Right lobe of liver (tissue), 6 donors: ENCODE results near the gene ZNF525. TPM values are rescaled to one million over a fixed set of nuclear protein-coding genes. Genes with fewer than 3 reads are reported as not detected.
A peak's percentile ranks its signal among the peaks of the same experiment; 100 is the strongest.
"Not testable (repeated sequence)": the region's sequence is repeated elsewhere in the genome, so short reads cannot be mapped to it uniquely, and the experiment has no call there.

Source experiments
- ATAC-seq, 4 donors: fragments of 200-7000 bp; cut with Tn5 transposase; one replicate each; pipeline ENCODE4 v1.9.1; 2020; ENCODE audit warnings: mild to moderate bottlenecking in 4 of 4, moderate library complexity in 4 of 4
- DNase-seq, 3 donors: peaks; one replicate each; pipeline ENCODE4 v3.0.0-alpha.2; 2020
- H3K27ac ChIP-seq, 3 donors: fragments of 200-600 bp; one replicate each; pipeline ENCODE4 v1.8.0; 2022
- H3K27me3 ChIP-seq, 2 donors: fragments of 200-600 bp; one replicate each; pipeline ENCODE4 v1.8.0; 2022
- H3K36me3 ChIP-seq, 4 donors: fragments of 200-600 bp; sonication (generic) in 1 of 4; one replicate each; pipeline versions ENCODE4 v1.5.1 to v1.8.0; 2017 to 2022; ENCODE audit warnings: control low read depth in 1 of 4
- H3K4me1 ChIP-seq, 4 donors: fragments of 200-600 bp; sonication (generic) in 1 of 4; one replicate each; pipeline versions ENCODE4 v1.5.1 to v1.8.0; 2017 to 2022; ENCODE audit warnings: control low read depth in 1 of 4
- H3K4me3 ChIP-seq, 3 donors: fragments of 200-600 bp; one replicate each; pipeline ENCODE4 v1.8.0; 2022
- H3K9me3 ChIP-seq, 4 donors: fragments of 200-600 bp; sonication (generic) in 1 of 4; one replicate each; pipeline versions ENCODE4 v1.5.1 to v1.8.0; 2017 to 2022; ENCODE audit warnings: control low read depth in 1 of 4
- POLR2A ChIP-seq: fragments of 450-650 bp; IDR thresholded peaks from one replicate; pipeline ENCODE4 v1.6.1; 2017; ENCODE audit warnings: antibody characterized with exemption, mild to moderate bottlenecking
- WGBS: methylation state at CpG from one replicate; pipeline ENCODE4 v1.1.6; 2018; ENCODE audit warnings: low coverage, low lambda C conversion rate; ENCODE audit not compliant: insufficient coverage; ENCODE audit errors: missing lambda C conversion rate; 5-methylcytosine and 5-hydroxymethylcytosine counted together
- intact Hi-C, 2 donors: fragments of 100-400 bp; cut with DNase I; formaldehyde crosslinking; loops; one replicate each; pipeline versions ENCODE4 v1.11.2 to v1.14.1; 2022
- total RNA-seq, 6 experiments: library from RNA; depleted of rRNA in 2 of 6; stranded (reverse); fragments of >200 nt in 2 of 6; fragmentation: NEBNext Ultra II Directional in 3 of 6; extraction: Animal tissue kit (Norgen Biotek cat#: 25700) in 3 of 6; gene quantifications; one replicate each; pipeline versions ENCODE4 v1.1.0 to v1.2.4, GENCODE V29; 2016 to 2023
- TF ChIP-seq, protein P1 (sequence below), 4 donors: fragments of 200-600 bp in 3 of 4; fragments of 450-650 bp in 1 of 4; IDR thresholded peaks; one replicate each; pipeline versions ENCODE4 v1.5.1 to v1.8.0; 2016 to 2022; ENCODE audit warnings: antibody characterized with exemption in 4 of 4, mild to moderate bottlenecking in 2 of 4
- donor health status: DM: no; HTN: yes; CAD: no.
- donor health status: DM: no; HTN: no; CAD: no.
- donor health status: DM: no; HTN: no; CAD: no.
- donor health status: DM: no; HTN: yes; CAD: no.
- donor health status: DM: no; HTN: yes; CAD: no.

Gene ZNF525
- total RNA-seq, 6 experiments from 2014 or later: 1.7 to 3.7 (median 2.2) TPM

DNA sequence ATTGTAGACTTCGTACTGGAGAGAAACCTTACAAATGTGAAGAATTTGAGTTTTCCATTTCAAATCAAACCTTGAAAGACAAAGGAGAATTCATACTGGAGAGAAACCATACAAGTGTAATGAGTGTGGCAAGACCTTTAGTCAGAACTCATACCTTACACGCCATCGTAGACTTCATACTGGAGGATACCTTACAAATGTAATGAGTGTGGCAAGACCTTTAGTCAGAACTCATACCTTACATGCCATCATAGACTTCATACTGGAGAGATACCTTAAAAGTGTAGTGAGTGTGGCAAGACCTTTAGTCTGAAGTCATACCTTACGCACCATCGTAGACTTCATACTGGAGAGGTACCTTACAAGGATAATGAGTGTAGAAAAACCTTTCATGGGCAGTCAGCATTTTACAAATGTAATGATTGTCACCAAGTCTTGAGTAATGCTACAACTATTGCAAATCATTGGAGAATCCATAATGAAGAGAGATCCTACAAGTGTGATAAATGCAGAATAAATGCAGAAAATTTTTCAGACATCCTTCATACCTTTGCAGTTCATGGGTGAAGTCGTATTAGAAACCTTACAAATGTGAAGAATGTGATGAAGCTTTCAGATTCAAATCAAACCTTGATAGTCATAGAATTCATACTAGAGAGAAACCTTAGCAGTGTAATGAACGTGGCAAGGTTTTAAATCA lies 44.1 kb downstream of the ZNF525 start:
- Histone ChIP-seq H3K4me3 (no peak overlapping the region), H3K36me3 (peaks cover 0 to 21% (median 10%) of the 10 kb centered on the region in 4 donors), H3K27ac (no peak overlapping the region), H3K9me3 (peaks cover 0 to 49% (median 22%) of the 10 kb centered on the region in 4 donors), H3K4me1 (no peaks in the 10 kb centered on the region), H3K27me3 (no peaks in the 10 kb centered on the region)
- intact Hi-C loops: no loop called here
- TF ChIP-seq POLR2A: no peak
- TF ChIP-seq, protein P1, sequence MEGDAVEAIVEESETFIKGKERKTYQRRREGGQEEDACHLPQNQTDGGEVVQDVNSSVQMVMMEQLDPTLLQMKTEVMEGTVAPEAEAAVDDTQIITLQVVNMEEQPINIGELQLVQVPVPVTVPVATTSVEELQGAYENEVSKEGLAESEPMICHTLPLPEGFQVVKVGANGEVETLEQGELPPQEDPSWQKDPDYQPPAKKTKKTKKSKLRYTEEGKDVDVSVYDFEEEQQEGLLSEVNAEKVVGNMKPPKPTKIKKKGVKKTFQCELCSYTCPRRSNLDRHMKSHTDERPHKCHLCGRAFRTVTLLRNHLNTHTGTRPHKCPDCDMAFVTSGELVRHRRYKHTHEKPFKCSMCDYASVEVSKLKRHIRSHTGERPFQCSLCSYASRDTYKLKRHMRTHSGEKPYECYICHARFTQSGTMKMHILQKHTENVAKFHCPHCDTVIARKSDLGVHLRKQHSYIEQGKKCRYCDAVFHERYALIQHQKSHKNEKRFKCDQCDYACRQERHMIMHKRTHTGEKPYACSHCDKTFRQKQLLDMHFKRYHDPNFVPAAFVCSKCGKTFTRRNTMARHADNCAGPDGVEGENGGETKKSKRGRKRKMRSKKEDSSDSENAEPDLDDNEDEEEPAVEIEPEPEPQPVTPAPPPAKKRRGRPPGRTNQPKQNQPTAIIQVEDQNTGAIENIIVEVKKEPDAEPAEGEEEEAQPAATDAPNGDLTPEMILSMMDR (IDR thresholded peaks at IDR 0.05): no peak
- DNase-seq (no peak), ATAC-seq (no peak)
- WGBS: 82% methylated on average over 7 of the region's 7 CpGs

DNA sequence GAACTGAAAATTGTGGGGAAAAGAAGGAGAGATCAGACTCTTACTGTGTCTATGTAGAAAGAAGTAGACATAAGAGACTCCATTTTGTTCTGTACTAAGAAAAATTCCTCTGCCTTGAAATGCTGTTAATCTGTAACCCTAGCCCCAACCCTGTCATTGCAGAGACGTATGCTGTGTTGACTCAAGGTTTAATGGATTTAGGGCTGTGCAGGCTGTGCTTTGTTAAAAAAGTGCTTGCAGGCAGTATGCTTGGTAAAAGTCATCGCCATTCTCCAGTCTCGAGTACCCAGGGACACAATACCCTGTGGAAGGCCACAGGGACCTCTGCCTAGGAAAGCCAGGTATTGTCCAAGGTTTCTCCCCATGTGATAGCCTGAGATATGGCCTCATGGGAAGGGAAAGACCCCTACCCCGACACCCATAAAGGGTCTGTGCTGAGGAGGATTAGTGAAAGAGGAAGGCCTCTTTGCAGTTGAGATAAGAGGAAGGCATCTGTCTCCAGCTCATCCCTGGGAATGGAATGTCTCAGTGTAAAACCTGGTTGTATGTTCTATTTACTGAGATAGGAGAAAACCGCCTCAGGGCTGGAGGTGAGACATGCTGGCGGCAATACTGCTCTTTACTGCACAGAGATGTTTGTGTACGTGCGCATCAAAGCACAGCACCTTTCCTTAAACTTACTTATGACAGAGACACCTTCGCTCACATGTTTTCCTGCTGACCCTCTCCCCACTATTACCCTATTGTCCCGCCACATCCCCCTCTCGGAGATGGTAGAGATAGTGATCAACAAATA lies 55.2 kb downstream of the ZNF525 start:
- intact Hi-C loops, H3K4me3 ChIP-seq, ATAC-seq, H3K4me1 ChIP-seq, H3K36me3 ChIP-seq, H3K27me3 ChIP-seq, H3K27ac ChIP-seq, DNase-seq: not testable (repeated sequence)
- 54% methylated on average over 7 of the region's 11 CpGs for WGBS
- peaks cover 0 to 16% (median 0%) of the 10 kb centered on the region in 4 donors for H3K9me3 ChIP-seq

DNA sequence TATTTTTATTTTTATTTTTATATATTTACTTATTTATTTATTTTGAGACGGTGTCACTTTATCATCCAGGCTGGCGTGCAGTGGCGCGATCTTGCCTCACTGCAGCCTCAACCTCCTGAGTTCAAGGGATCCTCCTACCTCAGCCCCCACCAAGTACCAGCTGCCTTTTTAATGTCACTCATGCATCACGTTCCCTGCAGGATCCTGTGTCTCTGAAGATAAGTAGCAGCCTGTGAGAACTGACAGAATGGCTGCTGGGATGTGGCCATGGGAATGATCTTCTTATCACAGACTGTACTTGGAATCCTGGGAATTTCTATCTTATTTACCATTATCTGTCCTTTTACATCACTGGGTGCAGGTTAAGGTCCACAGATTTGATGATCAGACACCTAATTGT lies 57.0 kb downstream of the ZNF525 start:
- Histone ChIP-seq H3K9me3 (peaks cover 0 to 16% (median 0%) of the 10 kb centered on the region in 4 donors), H3K36me3 (no peaks in the 10 kb centered on the region), H3K4me1 (no peaks in the 10 kb centered on the region), H3K27me3 (no peaks in the 10 kb centered on the region), H3K4me3 (no peak overlapping the region), H3K27ac (no peak overlapping the region)
- ATAC-seq: no peak
- DNase-seq: no peak
- intact Hi-C loops: no loop called here
- no peak for TF ChIP-seq POLR2A
- TF ChIP-seq, protein P1 (IDR thresholded peaks at IDR 0.05): no peak
- 82% methylated on average over 5 of the region's 5 CpGs for WGBS

GRCh38 chr19:53423074-53423473 lies 57.6 kb downstream of the ZNF525 start:
- H3K27ac ChIP-seq, H3K27me3 ChIP-seq, intact Hi-C loops, DNase-seq, H3K4me3 ChIP-seq, H3K4me1 ChIP-seq, H3K36me3 ChIP-seq: not testable (repeated sequence)
- ATAC-seq: peak; percentile 48 to 70 (median 63)
- peaks cover 0 to 14% (median 0%) of the 10 kb centered on the region in 4 donors for H3K9me3 ChIP-seq
- WGBS: 20% methylated on average over 1 of the region's 13 CpGs

GRCh38 chr19:53423680-53424079 lies 58.2 kb downstream of the ZNF525 start:
- H3K4me3 ChIP-seq, DNase-seq, H3K36me3 ChIP-seq, H3K27ac ChIP-seq, H3K4me1 ChIP-seq, intact Hi-C loops, H3K27me3 ChIP-seq: not testable (repeated sequence)
- peak; percentile 46 to 71 (median 61) for ATAC-seq
- 61% methylated on average over 7 of the region's 8 CpGs for WGBS
- peaks cover 0 to 11% (median 0%) of the 10 kb centered on the region in 4 donors for H3K9me3 ChIP-seq
